Measurements from ENCODE around the gene BIN1.
"Not testable (repeated sequence)": the region's sequence is repeated elsewhere in the genome, so short reads cannot be mapped to it uniquely, and the experiment has no call there.

BIN1 gene

DNA sequence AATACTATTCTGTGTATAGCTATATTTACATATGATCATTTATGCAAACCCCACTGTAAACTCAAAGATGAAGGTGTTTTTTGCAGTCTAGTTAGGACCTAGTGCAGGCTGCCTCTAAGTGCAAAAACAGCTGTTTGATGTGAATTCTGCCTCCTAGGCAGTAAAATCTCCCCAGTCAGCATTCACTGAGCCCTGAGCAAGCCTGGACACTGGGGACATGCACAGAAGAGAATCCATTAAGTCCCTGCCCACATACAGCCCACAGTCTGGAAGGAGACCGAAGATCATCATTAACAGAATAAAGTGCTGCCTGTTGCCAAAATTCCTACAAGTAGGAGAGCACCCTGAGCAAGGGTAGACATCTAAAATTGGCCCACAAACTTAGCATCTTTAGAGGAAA lies 14.4 kb upstream of the BIN1 start:
- Histone ChIP-seq H3K79me2 (ENCODE audit: low read length) (no peaks in the 10 kb centered on the region), H3K27me3 (replicated peaks; ENCODE audit: insufficient read depth, low read length) (no peaks in the 10 kb centered on the region)

DNA sequence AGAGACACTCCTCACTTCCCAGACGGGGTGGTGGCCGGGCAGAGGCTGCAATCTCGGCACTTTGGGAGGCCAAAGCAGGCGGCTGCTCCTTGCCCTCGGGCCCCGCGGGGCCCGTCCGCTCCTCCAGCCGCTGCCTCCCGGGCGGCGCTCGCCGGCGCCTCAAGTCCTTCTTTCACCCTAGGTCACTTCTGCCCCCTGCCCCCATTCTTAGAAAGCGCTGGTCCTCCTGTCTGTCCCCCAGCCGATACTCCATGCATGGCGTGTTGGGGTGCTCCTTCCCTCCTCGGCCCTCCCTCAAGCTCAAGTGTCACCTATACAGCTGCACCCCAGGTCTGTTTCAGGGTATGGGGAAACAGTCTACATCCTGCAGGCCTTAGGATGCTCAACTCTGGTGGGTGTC lies 13.5 kb upstream of the BIN1 start:
- not testable (repeated sequence) for H3K27me3 ChIP-seq (replicated peaks; ENCODE audit: insufficient read depth, low read length); H3F3A ChIP-seq (ENCODE audit: insufficient read depth, low read length); H3K4me2 ChIP-seq (ENCODE audit: low read depth, low read length); H2AFZ ChIP-seq (ENCODE audit: low read length); H3K4me3 ChIP-seq (ENCODE audit: low read length); H3K9ac ChIP-seq (ENCODE audit: low read length); H3K4me1 ChIP-seq (ENCODE audit: low read length); H4K20me1 ChIP-seq (ENCODE audit: insufficient read depth, low read length); H3K79me2 ChIP-seq (ENCODE audit: low read length); H3K36me3 ChIP-seq (replicated peaks; ENCODE audit: insufficient read depth, low read length); H3K27ac ChIP-seq (ENCODE audit: low read length); H3K9me3 ChIP-seq (replicated peaks; ENCODE audit: insufficient read depth, low read length); H3K9me2 ChIP-seq (replicated peaks; ENCODE audit: insufficient read depth, low read length); DNase-seq

More for the DNA sequence above, 14.4 kb upstream of the BIN1 start:
- TF ChIP-seq CTCF (IDR thresholded peaks at IDR 0.05; ENCODE audit: low read length) (no peak), EZH2phosphoT487 (IDR thresholded peaks at IDR 0.05; ENCODE audit: low read length) (no peak), EZH2 (optimal IDR thresholded peaks at IDR 0.05; ENCODE audit: low read depth, low read length) (no peak)
- H3K9ac ChIP-seq (ENCODE audit: low read length): no peak overlapping the region
- no peaks in the 10 kb centered on the region for H3K9me2 ChIP-seq (replicated peaks; ENCODE audit: insufficient read depth, low read length)
- no peak overlapping the region for H3K4me2 ChIP-seq (ENCODE audit: low read depth, low read length)
- H3K27ac ChIP-seq (ENCODE audit: low read length): no peak overlapping the region
- H3K4me3 ChIP-seq (ENCODE audit: low read length): no peak overlapping the region
- DNase-seq: no peak
- no peak overlapping the region for H2AFZ ChIP-seq (ENCODE audit: low read length)
- no peaks in the 10 kb centered on the region for H3K36me3 ChIP-seq (replicated peaks; ENCODE audit: insufficient read depth, low read length)
- H3K9me3 ChIP-seq (replicated peaks; ENCODE audit: insufficient read depth, low read length): no peaks in the 10 kb centered on the region
- H4K20me1 ChIP-seq (ENCODE audit: insufficient read depth, low read length): no peaks in the 10 kb centered on the region
- no peaks in the 10 kb centered on the region for H3K4me1 ChIP-seq (ENCODE audit: low read length)
- no peaks in the 10 kb centered on the region for H3F3A ChIP-seq (ENCODE audit: insufficient read depth, low read length)

- Histone ChIP-seq H3K9me2 (replicated peaks; ENCODE audit: insufficient read depth, low read length) (no peaks in the 10 kb centered on the region), H3K79me2 (ENCODE audit: low read length) (no peaks in the 10 kb centered on the region), H3K9me3 (replicated peaks; ENCODE audit: insufficient read depth, low read length) (no peaks in the 10 kb centered on the region), H3F3A (ENCODE audit: insufficient read depth, low read length) (no peaks in the 10 kb centered on the region), H3K9ac (ENCODE audit: low read length) (no peak overlapping the region), H3K36me3 (replicated peaks; ENCODE audit: insufficient read depth, low read length) (no peaks in the 10 kb centered on the region), H3K27me3 (replicated peaks; ENCODE audit: insufficient read depth, low read length) (0 out of 2 replicates have a peak, but pooled peaks cover 3% of the 10 kb centered on the region), H3K4me3 (ENCODE audit: low read length) (no peak overlapping the region), H3K4me1 (ENCODE audit: low read length) (no peaks in the 10 kb centered on the region), H3K4me2 (ENCODE audit: low read depth, low read length) (no peak overlapping the region), H3K27ac (ENCODE audit: low read length) (no peak overlapping the region), H2AFZ (ENCODE audit: low read length) (no peak overlapping the region), H4K20me1 (ENCODE audit: insufficient read depth, low read length) (no peaks in the 10 kb centered on the region)
- DNase-seq: no peak
- TF ChIP-seq EZH2 (optimal IDR thresholded peaks at IDR 0.05; ENCODE audit: low read depth, low read length) (no peak), EZH2phosphoT487 (IDR thresholded peaks at IDR 0.05; ENCODE audit: low read length) (no peak), CTCF (IDR thresholded peaks at IDR 0.05; ENCODE audit: low read length) (no peak)
Measured at GRCh38 chr2:127118467-127118866, 11.5 kb upstream of the BIN1 start.

DNA sequence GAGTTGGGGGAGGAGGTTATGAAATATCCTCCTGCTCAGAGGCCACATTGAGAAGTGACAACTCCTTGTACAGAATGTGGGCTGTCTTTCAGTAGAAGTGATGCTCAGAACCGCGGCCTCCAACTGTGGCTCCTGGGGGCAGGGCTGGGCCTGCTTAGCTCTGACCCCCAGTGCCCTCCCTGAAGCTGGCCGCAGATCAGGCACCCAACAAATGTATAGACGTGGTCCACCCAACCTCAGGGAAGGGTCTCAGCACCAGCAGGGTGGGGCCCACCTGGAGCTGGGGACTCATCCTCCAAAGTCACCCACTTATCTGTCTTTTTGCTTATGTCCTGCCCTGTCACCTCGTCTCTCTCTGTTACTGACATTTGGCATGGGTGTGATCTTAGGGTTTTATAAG lies 11.1 kb upstream of the BIN1 start:
- Histone ChIP-seq H2AFZ (ENCODE audit: low read length) (no peak overlapping the region), H3K9me3 (replicated peaks; ENCODE audit: insufficient read depth, low read length) (no peaks in the 10 kb centered on the region), H3K79me2 (ENCODE audit: low read length) (no peaks in the 10 kb centered on the region), H3K4me3 (ENCODE audit: low read length) (no peak overlapping the region), H3K4me2 (ENCODE audit: low read depth, low read length) (no peak overlapping the region), H3K27me3 (replicated peaks; ENCODE audit: insufficient read depth, low read length) (0 out of 2 replicates have a peak, but pooled peaks cover 4% of the 10 kb centered on the region), H3K27ac (ENCODE audit: low read length) (no peak overlapping the region), H3K36me3 (replicated peaks; ENCODE audit: insufficient read depth, low read length) (no peaks in the 10 kb centered on the region), H3K4me1 (ENCODE audit: low read length) (no peaks in the 10 kb centered on the region), H3K9me2 (replicated peaks; ENCODE audit: insufficient read depth, low read length) (no peaks in the 10 kb centered on the region), H3K9ac (ENCODE audit: low read length) (no peak overlapping the region), H3F3A (ENCODE audit: insufficient read depth, low read length) (no peaks in the 10 kb centered on the region), H4K20me1 (ENCODE audit: insufficient read depth, low read length) (no peaks in the 10 kb centered on the region)
- no peak for TF ChIP-seq CTCF (IDR thresholded peaks at IDR 0.05; ENCODE audit: low read length)
- no peak for TF ChIP-seq EZH2phosphoT487 (IDR thresholded peaks at IDR 0.05; ENCODE audit: low read length)
- no peak for TF ChIP-seq EZH2 (optimal IDR thresholded peaks at IDR 0.05; ENCODE audit: low read depth, low read length)
- no peak for DNase-seq
